MCF 10A (cell line): ENCODE data around the gene CAMK2G. TPM values are rescaled to one million over a fixed set of nuclear protein-coding genes. Genes with fewer than 3 reads are reported as not detected.

Experiments used
- BruUV-seq: library from RNA; stranded (reverse); fragments of 400-500 nt; replicated peaks from 2 replicates; lab custom pipeline; 2021; lab: Mats Ljungman, UMichigan
- CTCF ChIA-PET: fragments of 300-600 bp; sonication (Branson Sonifier 250); formaldehyde crosslinking; extraction: SDS; loops from one replicate; lab custom pipeline; 2021; ENCODE audit warnings: antibody characterized with exemption, inconsistent platforms; lab: Yijun Ruan, JAX
- POLR2A ChIA-PET: fragments of 300-600, 350-650 bp; sonication (Branson Sonifier 250); formaldehyde crosslinking; extraction: SDS; loops from one replicate; lab custom pipeline; 2020; ENCODE audit warnings: antibody characterized with exemption, inconsistent platforms; lab: Yijun Ruan, JAX
- DNase-seq: peaks from one replicate; pipeline ENCODE4 v3.0.0-alpha.2; 2018; ENCODE audit not compliant: unreplicated experiment
- H3K27ac Mint-ChIP-seq: one replicate; pipeline ENCODE4 v1.8.0; 2022; ENCODE audit warnings: mild to moderate bottlenecking, low read depth, mixed read lengths; ENCODE audit not compliant: unreplicated experiment
- H3K27me3 Mint-ChIP-seq: one replicate; pipeline ENCODE4 v1.8.0; 2022; ENCODE audit warnings: mixed read lengths; ENCODE audit not compliant: insufficient read depth, unreplicated experiment
- H3K36me3 Mint-ChIP-seq: one replicate; pipeline ENCODE4 v1.8.0; 2022; ENCODE audit warnings: mild to moderate bottlenecking, moderate library complexity, mixed read lengths; ENCODE audit not compliant: insufficient read depth, unreplicated experiment
- H3K4me1 Mint-ChIP-seq: one replicate; pipeline ENCODE4 v1.8.0; 2022; ENCODE audit warnings: mixed read lengths; ENCODE audit not compliant: insufficient read depth, unreplicated experiment
- H3K4me3 Mint-ChIP-seq: one replicate; pipeline ENCODE4 v1.8.0; 2022; ENCODE audit warnings: mild to moderate bottlenecking, moderate library complexity, mixed read lengths; ENCODE audit not compliant: unreplicated experiment
- H3K9me3 Mint-ChIP-seq: one replicate; pipeline ENCODE4 v1.8.0; 2022; ENCODE audit warnings: mixed read lengths; ENCODE audit not compliant: unreplicated experiment
- intact Hi-C: fragments of 100-400 bp; cut with micrococcal nuclease; formaldehyde crosslinking; loops from 2 replicates; pipeline ENCODE4 v1.14.1; 2022
- total RNA-seq: library from RNA; stranded (reverse); gene quantifications from 2 replicates; pipeline ENCODE4 v1.2.3, GENCODE V29; 2022
- TF ChIP-seq, protein P1 (sequence below): fragments of 200-600 bp; IDR thresholded peaks from one replicate; pipeline ENCODE4 v1.8.0; 2022; ENCODE audit warnings: antibody characterized with exemption, mild to moderate bottlenecking; ENCODE audit not compliant: unreplicated experiment

CAMK2G gene
- total RNA-seq, 1 experiment from 2014 or later = 10.9 TPM

DNA sequence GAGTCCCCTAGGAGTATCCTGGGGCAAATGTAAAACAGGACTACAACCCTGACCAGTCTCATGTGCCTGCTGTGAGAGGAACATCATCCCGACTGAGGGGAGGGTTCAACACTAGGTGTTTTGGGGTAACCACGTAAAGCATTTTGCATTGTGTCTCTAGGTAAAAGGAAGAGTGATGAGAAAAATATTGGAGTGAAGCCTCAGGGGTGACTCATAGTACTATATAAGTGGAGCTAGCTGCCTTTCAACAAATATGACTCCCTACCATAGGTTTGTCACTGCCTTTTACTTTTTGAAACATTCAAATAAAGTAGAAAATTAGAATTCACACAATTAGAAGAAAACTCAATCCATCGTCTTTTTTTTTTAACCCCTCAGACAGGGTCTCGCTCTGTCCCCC is 2.6 kb upstream of the CAMK2G start:
- no peaks in the 10 kb centered on the region for H3K9me3 Mint-ChIP-seq
- CTCF ChIA-PET = interaction anchor here (0.6 to 21.1 kb wide), 7 partner anchors 9 to 389 kb away, joined by 3 to 658 read pairs (median 4); no protein-coding TSS in a partner anchor
- DNase-seq = peak; percentile 13
- TF ChIP-seq, protein P1, sequence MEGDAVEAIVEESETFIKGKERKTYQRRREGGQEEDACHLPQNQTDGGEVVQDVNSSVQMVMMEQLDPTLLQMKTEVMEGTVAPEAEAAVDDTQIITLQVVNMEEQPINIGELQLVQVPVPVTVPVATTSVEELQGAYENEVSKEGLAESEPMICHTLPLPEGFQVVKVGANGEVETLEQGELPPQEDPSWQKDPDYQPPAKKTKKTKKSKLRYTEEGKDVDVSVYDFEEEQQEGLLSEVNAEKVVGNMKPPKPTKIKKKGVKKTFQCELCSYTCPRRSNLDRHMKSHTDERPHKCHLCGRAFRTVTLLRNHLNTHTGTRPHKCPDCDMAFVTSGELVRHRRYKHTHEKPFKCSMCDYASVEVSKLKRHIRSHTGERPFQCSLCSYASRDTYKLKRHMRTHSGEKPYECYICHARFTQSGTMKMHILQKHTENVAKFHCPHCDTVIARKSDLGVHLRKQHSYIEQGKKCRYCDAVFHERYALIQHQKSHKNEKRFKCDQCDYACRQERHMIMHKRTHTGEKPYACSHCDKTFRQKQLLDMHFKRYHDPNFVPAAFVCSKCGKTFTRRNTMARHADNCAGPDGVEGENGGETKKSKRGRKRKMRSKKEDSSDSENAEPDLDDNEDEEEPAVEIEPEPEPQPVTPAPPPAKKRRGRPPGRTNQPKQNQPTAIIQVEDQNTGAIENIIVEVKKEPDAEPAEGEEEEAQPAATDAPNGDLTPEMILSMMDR = no peak
- no peak overlapping the region for H3K27ac Mint-ChIP-seq
- intact Hi-C loops = no loop called here
- peaks cover 5% of the 10 kb centered on the region for H3K36me3 Mint-ChIP-seq
- H3K27me3 Mint-ChIP-seq = no peaks in the 10 kb centered on the region
- BruUV-seq = no TSS peak
- H3K4me1 Mint-ChIP-seq = peaks cover 35% of the 10 kb centered on the region
- POLR2A ChIA-PET = interaction anchor here (0.6 to 1.5 kb wide), 4 partner anchors 9 to 96 kb away, joined by 3 to 6 read pairs (median 4); no protein-coding TSS in a partner anchor
- no peak overlapping the region for H3K4me3 Mint-ChIP-seq

DNA sequence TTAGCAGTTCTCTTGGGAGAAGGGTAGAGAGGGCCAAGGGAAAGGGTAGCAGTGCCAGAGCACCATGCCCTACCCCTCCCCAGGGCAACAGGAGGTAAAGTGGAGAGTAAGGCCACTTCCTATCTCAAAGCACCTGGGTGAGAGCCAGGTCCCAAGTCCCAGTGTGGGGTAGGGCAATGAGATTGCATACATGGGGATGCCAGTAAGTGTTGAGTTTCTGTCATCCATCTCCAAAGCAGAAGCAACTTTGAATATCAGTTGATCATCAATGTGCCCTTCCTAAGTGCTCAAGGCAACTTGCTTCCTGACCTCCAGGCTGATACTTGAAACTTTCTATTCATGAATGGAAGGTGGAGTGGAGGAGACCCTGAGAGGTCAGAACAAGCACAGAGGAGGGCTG is 2.2 kb upstream of the CAMK2G start:
- Mint-ChIP-seq H3K4me3 (no peak overlapping the region), H3K9me3 (no peaks in the 10 kb centered on the region), H3K27me3 (no peaks in the 10 kb centered on the region), H3K36me3 (peaks cover 9% of the 10 kb centered on the region), H3K27ac (no peak overlapping the region), H3K4me1 (peaks cover 39% of the 10 kb centered on the region)
- TF ChIP-seq, protein P1 = no peak
- ChIA-PET POLR2A (interaction anchor here (0.6 to 1.7 kb wide), 5 partner anchors 10 to 274 kb away, joined by 3 to 11 read pairs (median 3); partner anchors contain the start of genes ADK and AP3M1), CTCF (interaction anchor here (0.7 to 21.1 kb wide), 6 partner anchors 10 to 389 kb away, joined by 3 to 658 read pairs (median 4); no protein-coding TSS in a partner anchor)
- intact Hi-C loops = no loop called here
- peak; percentile 17 for DNase-seq
- BruUV-seq = no TSS peak

DNA sequence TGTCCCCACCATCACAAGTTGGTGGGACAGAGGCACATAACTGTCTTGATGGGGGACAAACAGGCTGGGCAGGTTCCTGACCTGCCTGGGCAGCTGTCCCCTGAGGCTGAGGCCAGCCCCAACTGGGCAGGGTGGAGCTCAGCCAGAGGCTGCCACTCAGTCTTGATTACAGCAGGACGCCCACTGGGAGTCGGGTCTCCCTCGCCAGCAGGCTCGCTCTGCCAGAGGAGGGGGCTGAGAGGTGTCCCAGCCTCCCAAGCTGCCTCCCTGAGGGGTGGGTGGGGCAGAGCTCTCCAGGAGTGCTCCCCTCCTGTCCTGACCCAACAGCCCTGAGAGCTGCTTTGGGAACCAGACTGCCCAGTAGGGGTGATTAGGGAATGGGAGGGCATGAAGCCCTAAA is 1.8 kb upstream of the CAMK2G start:
- intact Hi-C loops = no loop called here
- peaks cover 43% of the 10 kb centered on the region for H3K4me1 Mint-ChIP-seq

DNA sequence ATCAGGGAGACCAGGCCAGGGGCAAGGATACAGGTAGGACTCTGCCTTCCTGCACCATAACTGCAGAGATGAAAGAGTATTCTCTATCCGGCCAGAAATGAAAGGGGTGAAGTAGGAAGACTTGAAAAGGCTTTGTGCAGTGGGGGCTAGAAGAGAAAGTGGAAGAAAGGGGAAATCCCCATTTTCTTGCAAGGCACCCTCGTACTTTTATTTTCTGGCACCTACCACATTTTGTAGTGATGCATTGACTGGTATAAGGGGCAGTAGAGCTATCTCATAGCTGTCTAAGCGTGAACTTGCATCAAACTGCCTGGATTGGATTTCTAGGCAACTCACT is 752 bp upstream of the CAMK2G start:
- TF ChIP-seq, protein P1 = no peak
- Mint-ChIP-seq H3K9me3 (no peaks in the 10 kb centered on the region), H3K4me3 (peak overlapping the region; percentile 67), H3K36me3 (peaks cover 9% of the 10 kb centered on the region), H3K27ac (no peak overlapping the region), H3K4me1 (peaks cover 44% of the 10 kb centered on the region), H3K27me3 (no peaks in the 10 kb centered on the region)
- CTCF ChIA-PET = interaction anchor here (0.6 to 21.1 kb wide), 8 partner anchors 11 to 276 kb away, joined by 3 to 658 read pairs (median 3); partner anchors contain the start of gene ADK
- no TSS peak for BruUV-seq
- POLR2A ChIA-PET = interaction anchor here (0.6 to 1.7 kb wide), 5 partner anchors 8 to 91 kb away, joined by 3 to 11 read pairs (median 5); no protein-coding TSS in a partner anchor
- intact Hi-C loops = no loop called here
- DNase-seq = no peak

More for the DNA sequence above, 1.8 kb upstream of the CAMK2G start:
- POLR2A ChIA-PET = interaction anchor here (0.6 to 1.7 kb wide), 4 partner anchors 11 to 275 kb away, joined by 3 to 11 read pairs (median 3); partner anchors contain the start of genes ADK and AP3M1
- no TSS peak for BruUV-seq
- CTCF ChIA-PET = interaction anchor here (1.0 to 21.1 kb wide), 6 partner anchors 10 to 63 kb away, joined by 3 to 658 read pairs (median 4); no protein-coding TSS in a partner anchor
- Mint-ChIP-seq H3K36me3 (peaks cover 9% of the 10 kb centered on the region), H3K9me3 (no peaks in the 10 kb centered on the region), H3K27ac (no peak overlapping the region), H3K4me3 (no peak overlapping the region), H3K27me3 (no peaks in the 10 kb centered on the region)
- TF ChIP-seq, protein P1 = no peak
- DNase-seq = no peak
